HG03196 (cell line): ENCODE measurements around the gene TPX2.

Source experiments
- ATAC-seq: cut with Tn5 transposase; IDR thresholded peaks from one replicate; pipeline ENCODE4 v1.9.1; 2021; ENCODE audit not compliant: unreplicated experiment

TPX2 gene

DNA sequence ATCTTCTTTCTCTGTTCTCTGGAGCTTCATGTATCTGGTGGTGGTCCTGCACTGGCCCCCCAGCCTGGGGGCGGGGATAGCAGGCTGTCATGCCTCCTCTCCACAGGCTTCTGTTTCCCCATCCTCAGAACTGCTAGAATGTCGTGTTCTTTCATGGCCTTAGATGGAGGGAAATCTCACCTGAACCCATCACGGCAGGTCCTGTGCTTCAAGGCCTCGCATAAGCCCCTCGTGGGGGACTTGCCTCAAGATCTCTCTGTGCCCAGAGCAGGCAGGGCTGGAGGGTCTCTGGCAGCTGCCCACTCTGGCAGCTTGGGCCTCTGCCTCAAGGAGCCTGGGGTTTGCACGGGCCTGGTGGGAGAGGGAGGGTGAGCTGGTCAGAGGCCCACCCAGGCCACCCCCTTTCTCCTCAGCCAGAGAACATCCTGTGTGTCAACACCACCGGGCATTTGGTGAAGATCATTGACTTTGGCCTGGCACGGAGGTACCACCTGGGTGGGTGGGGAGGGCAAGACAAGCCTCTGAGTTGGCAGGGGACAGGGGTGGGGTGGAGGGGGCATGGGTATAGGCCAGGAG, 91.4 kb downstream of the TPX2 start:
- no peak for ATAC-seq

- ATAC-seq, result no peak
Observed at GRCh38 chr20:31831211-31831610, 92.1 kb downstream of the TPX2 start.

DNA sequence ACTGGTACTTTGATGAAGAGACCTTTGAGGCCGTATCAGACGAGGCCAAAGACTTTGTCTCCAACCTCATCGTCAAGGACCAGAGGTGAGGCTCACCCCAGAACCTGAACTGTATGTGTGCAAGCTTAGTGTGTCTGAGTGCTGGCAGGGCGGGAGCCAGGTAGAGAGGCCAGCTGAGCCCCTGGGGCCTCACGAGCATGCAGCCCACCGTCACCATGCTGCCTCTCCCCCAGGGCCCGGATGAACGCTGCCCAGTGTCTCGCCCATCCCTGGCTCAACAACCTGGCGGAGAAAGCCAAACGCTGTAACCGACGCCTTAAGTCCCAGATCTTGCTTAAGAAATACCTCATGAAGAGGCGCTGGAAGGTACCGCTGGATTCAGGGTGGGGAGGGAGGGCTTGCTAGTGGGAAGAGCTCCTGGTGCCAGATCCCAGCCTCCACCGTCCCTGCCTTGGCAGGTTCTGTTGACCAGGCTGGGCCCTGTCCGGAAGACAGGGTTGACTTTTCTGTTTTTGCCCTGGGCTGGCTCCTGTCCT, 92.7 kb downstream of the TPX2 start:
- ATAC-seq, result no peak

DNA sequence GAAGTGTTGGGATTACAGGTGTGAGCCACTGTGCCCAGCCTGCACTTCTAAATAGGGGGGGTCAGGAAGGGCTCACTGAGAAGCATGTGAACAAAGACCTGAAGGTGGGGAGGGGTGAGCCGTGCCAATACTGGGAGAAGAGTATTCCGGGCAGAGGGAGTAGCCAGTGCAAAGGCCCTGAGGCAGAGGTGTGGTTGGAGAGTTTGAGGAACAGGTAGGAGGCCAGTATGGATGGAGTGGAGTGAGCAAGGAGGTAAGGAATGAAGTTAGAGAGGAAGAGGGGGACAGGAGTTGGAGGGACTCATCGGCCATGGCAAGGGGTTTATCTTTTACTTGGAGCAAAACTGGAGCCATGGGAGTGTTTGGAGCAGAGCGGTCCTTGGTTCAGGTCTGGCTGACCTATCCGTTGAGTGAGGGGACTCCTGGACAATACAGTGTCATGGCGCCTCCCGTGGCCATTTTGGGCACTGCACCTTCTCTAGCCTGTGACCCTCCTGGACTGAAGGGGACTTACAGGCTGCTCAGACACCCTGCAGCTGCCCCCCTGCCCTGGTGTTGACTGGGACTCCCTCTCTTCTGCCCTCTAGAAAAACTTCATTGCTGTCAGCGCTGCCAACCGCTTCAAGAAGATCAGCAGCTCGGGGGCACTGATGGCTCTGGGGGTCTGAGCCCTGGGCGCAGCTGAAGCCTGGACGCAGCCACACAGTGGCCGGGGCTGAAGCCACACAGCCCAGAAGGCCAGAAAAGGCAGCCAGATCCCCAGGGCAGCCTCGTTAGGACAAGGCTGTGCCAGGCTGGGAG, 94.2 kb downstream of the TPX2 start:
- ATAC-seq, result no peak

GRCh38 chr20:31833931-31834521, 94.9 kb downstream of the TPX2 start:
- ATAC-seq, result no peak

GRCh38 chr20:31835554-31835953, 96.5 kb downstream of the TPX2 start:
- ATAC-seq, result no peak

DNA sequence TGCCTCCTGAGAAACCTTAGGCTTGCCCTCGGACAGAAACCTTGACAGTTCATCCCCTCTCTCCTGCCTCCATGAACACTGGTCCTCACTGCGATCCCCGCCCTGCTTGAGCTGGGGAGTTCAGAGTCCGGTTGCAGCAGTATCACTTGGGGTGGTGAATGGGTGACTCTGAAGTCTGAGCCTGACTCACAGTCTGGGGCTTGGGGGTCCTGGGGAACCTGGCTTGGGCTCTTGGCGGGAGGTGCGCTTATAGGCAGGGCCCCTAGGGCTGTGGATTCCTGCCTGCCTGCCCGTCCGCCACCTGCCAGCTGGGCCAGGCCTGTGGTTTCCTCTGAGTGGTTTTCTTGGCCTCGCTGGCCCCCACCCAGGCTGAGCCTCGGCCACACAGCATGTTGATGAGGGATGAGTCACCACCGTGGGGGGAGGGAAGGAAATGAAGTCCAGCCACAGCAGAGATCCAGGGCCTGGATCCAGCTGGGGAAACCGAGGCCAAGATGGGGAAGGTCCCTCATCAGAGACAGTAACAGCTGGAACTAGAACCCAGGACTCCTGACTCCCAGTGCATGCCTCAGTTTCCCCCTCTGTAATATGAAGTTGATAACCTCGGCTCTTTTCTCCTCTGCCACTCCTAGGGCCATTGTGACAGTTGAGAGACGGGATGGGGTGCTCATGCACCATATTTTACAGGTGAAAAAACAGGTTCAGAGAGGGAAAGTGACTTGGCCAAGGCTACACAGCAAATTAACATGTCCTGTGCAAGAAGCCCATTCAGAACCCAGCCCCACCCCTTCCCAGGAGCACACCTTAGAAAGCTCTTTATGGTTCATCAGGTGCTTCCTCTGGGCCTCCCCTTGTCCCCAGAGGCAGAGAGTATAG, 97.1 kb downstream of the TPX2 start:
- ATAC-seq, result peak; percentile 63

DNA sequence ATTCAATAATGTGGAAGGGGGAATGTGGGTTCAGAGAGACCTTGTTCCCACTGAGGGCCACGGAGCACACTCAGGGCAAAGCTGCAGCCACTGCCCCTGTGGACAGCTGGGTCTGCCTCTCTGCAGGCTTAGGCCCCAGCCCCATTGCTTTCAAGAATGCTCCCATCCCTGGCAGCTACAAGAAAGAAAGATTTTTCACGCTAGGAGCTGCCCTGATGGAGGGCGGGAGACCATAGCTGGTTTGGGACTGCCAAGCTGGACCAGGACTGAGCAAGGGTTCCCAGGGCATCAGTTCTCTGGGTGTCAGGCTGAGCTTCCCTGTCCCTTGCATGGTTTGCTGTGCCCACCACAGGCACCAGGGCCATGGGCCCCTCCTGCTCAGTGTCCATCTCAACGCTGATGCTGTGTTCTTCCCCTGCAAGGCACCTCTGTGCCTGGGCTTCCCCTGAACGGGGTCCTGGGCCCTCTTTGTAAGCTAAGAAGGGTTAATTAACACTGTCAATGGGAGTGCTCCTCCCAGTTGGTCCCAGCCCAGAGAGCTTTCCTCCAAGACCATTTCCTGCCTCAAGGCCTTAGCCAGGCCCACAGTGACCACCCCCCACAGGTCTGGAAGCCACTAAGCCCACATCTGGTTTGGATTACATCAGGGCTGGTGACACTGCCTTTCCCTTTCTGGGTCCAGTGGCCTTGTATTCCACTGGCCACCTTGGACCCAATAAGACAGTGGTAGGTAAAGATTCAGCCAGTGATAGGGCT, 97.9 kb downstream of the TPX2 start:
- ATAC-seq, result no peak

GRCh38 chr20:31837896-31838397, 98.9 kb downstream of the TPX2 start:
- ATAC-seq, result no peak

DNA sequence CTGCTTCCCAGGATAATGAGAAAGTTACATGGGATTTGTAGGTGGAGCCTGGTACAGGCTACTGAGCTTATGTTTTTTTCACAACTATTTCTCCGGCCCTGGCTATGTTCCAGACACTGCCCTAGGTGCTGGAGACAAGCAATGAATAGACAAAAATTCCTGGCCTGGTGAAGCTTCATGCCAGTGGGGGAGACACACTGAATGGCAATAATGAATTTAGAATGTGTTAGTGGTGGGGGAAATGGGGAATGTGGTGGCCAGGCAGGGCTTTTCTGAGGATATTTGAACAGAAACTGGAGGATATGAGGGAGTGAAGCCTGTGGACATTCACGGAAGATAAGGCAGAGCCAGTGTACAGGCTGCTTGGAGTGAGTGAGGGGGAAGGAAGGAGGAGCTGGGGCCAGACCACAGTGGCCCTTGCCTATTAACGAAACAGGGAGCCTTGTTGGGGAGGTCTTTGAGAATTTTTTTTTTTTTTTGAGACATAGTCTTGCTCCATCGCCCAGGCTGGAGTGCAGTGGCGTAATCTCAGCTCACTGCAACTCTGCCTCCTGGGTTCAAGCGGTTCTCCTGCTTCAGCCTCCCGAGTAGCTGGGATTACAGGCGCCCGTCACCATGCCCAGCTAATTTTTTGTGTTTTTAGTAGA, 99.7 kb downstream of the TPX2 start:
- no peak for ATAC-seq

- no peak for ATAC-seq
Observed at GRCh38 chr20:31839782-31840487, 100.8 kb downstream of the TPX2 start.

GRCh38 chr20:31840906-31841816, 102.1 kb downstream of the TPX2 start:
- no peak for ATAC-seq

DNA sequence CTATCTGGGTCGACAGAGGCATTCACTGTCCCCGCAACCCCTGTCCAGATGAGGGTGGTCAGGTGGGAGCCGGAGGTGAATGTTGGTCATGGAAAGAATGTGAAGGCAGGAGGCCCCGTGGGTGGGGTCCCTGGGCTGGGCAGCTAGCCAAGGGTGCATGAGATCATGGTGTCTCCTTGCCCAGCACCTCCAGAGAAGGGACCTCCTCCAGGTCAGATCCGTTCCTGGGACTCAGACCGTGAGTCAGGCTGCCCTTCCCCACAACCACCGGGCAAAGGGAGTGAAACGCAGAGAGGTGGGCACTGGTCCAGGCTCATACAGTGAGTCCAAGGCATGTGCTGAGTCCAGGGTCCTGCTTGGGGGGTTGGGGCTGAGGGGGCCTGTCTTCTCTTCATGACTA, 102.8 kb downstream of the TPX2 start:
- no peak for ATAC-seq

DNA sequence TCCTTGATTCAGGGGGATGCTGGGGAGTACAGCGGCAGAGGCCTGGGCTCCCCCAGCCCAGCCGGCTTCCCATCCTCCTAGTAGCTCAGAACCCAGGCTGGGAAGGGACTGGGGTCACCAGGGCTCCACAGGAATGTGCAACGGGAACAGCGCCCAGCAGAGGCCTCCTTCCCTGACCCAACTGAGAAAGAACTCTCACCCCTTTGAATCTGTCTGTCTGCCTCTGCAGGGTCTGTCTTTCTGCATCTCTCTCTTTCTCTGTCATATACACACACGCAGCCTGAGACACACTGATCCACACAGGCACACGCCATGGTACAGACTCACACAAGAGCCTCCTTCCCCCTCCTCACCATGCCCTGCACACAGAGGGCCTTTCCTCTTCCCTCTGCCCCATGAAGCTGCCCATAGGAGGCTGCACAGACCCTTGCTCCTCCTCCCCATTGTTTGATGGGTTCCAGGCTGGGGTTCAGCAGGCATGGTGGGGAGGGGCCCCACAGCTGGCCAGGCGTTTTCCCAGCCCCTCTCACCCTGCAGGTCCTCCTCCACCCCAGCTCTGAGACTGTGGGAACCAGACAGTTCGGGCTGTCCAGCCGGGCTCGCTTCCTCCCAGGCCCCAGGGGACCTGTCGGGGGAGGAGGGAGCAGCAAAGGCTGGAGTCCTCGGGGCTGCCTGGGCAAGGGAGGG, 103.5 kb downstream of the TPX2 start:
- no peak for ATAC-seq

GRCh38 chr20:31843288-31843687, 104.2 kb downstream of the TPX2 start:
- ATAC-seq, result no peak

GRCh38 chr20:31843881-31844280, 104.8 kb downstream of the TPX2 start:
- ATAC-seq, result no peak

- no peak for ATAC-seq
Observed at GRCh38 chr20:31844737-31845299, 105.7 kb downstream of the TPX2 start.
